HepG2 (cell line): ENCODE results near the gene RMND5A. TPM values are rescaled to one million over a fixed set of nuclear protein-coding genes. Genes with fewer than 3 reads are reported as not detected.

ENCODE experiments used
- ATAC-seq: fragments of 200-7000 bp; cut with Tn5 transposase; 3 replicates; pipeline ENCODE4 v1.9.1; 2020; ENCODE audit warnings: mild to moderate bottlenecking, moderate library complexity
- BruUV-seq: library from RNA; stranded (reverse); fragments of 400-500 nt; replicated peaks from 2 replicates; lab custom pipeline; 2021; lab: Mats Ljungman, UMichigan
- CTCF ChIA-PET: fragments of 300-600 bp; formaldehyde crosslinking; extraction: SDS; loops from one replicate; lab custom pipeline; 2021; ENCODE audit warnings: low total read pairs, inconsistent platforms, low intra/inter-chr PET ratio; lab: Yijun Ruan, JAX
- POLR2A ChIA-PET: fragments of 350-600 bp; sonication (Branson Sonifier 250); formaldehyde crosslinking; loops from one replicate; lab custom pipeline; 2020; ENCODE audit warnings: antibody characterized with exemption, inconsistent platforms; lab: Yijun Ruan, JAX
- DNase-seq: peaks from one replicate; pipeline ENCODE4 v3.0.0-alpha.2; 2015; ENCODE audit warnings: low spot score
- FAIRE-seq: peaks from 3 replicates; lab custom pipeline; 2011; peaks lifted over from hg19 to GRCh38; lab: Jason Lieb, UNC
- H2AFZ ChIP-seq: one replicate; pipeline ENCODE4 v1.6.1; 2011; ENCODE audit warnings: low read length, inconsistent platforms
- H3K27ac ChIP-seq: fragments of 300-600 bp; 3 replicates; pipeline ENCODE4 v1.8.0; 2011; ENCODE audit warnings: mixed run types, mild to moderate bottlenecking, mixed read lengths, low read length, inconsistent platforms; ENCODE audit not compliant: insufficient read depth; ENCODE audit errors: extremely low read length
- H3K27me3 ChIP-seq, 2 experiments: fragments of 200-600 bp in 1 of 2; 2 replicates in 1 of 2; 3 replicates in 1 of 2; pipeline versions ENCODE4 v1.6.0 to v1.8.0; 2011; ENCODE audit warnings: low read length in 2 of 2, mild to moderate bottlenecking in 2 of 2, moderate library complexity in 2 of 2, inconsistent platforms in 1 of 2; ENCODE audit not compliant: insufficient read depth in 2 of 2, control insufficient read depth in 1 of 2
- H3K36me3 ChIP-seq, 2 experiments: fragments of 200-600 bp in 1 of 2; replicated peaks in 1 of 2; 2 replicates in 1 of 2; 3 replicates in 1 of 2; pipeline versions ENCODE4 v1.5.1 to v1.8.0; 2011; ENCODE audit warnings: low read length in 2 of 2, inconsistent platforms in 1 of 2; ENCODE audit not compliant: insufficient read depth in 2 of 2, control insufficient read depth in 1 of 2
- H3K4me1 ChIP-seq: 2 replicates; pipeline ENCODE4 v1.5.1; 2012; ENCODE audit warnings: low read length, inconsistent platforms; ENCODE audit not compliant: insufficient read depth
- H3K4me2 ChIP-seq: 2 replicates; pipeline ENCODE4 v1.6.0; 2011; ENCODE audit warnings: low read depth, low read length, inconsistent platforms
- H3K4me3 ChIP-seq, 3 experiments: fragments of 200-600 bp in 1 of 3; sonication (generic), shearing (Covaris generic) in 1 of 3; replicated peaks in 1 of 3; 2 replicates each; pipeline ENCODE4 v1.5.1; 2011 to 2016; ENCODE audit warnings: low read length in 3 of 3, inconsistent platforms in 2 of 3, low read depth in 2 of 3, mild to moderate bottlenecking in 2 of 3, control low read depth in 1 of 3, mixed read lengths in 1 of 3; ENCODE audit not compliant: insufficient read depth in 1 of 3
- H3K79me2 ChIP-seq: one replicate; pipeline ENCODE4 v1.6.1; 2011; ENCODE audit warnings: low read length, inconsistent platforms; ENCODE audit not compliant: insufficient read depth
- H3K9ac ChIP-seq: 2 replicates; pipeline ENCODE4 v1.6.0; 2011; ENCODE audit warnings: mild to moderate bottlenecking, low read depth, low read length, inconsistent platforms; ENCODE audit not compliant: insufficient read depth
- H3K9me3 ChIP-seq: 2 replicates; pipeline ENCODE4 v1.5.1; 2012; ENCODE audit warnings: mild to moderate bottlenecking, low read length
- H4K20me1 ChIP-seq: 2 replicates; pipeline ENCODE4 v1.6.0; 2011; ENCODE audit warnings: inconsistent platforms, mild to moderate bottlenecking, low read length, moderate library complexity; ENCODE audit not compliant: insufficient read depth
- CREB3 ChIP-seq: sonication (generic); formaldehyde crosslinking; IDR thresholded peaks from 2 replicates; pipeline ENCODE4 v1.5.0; 2020; ENCODE audit warnings: missing genetic modification reagents
- NCOR1 ChIP-seq: fragments of 200-600 bp; sonication (generic); IDR thresholded peaks from 2 replicates; pipeline ENCODE4 v1.7.0; 2017; ENCODE audit warnings: antibody characterized with exemption, low read length, borderline replicate concordance
- NFKB2 ChIP-seq: sonication (generic); formaldehyde crosslinking; IDR thresholded peaks from 2 replicates; pipeline ENCODE4 v1.4.0; 2020; ENCODE audit warnings: missing genetic modification reagents, borderline replicate concordance
- TEAD2 ChIP-seq: sonication (generic); formaldehyde crosslinking; IDR thresholded peaks from 2 replicates; pipeline ENCODE4 v1.9.0; 2021; ENCODE audit warnings: missing genetic modification reagents
- WGBS: methylation state at CpG from one replicate; pipeline ENCODE4 v1.1.6; 2017; ENCODE audit warnings: low lambda C conversion rate; 5-methylcytosine and 5-hydroxymethylcytosine counted together
- in situ Hi-C: cut with HindIII; loops from 2 replicates; pipeline ENCODE4 v1.10.0; 2017; ENCODE audit warnings: low pct_unique_long_range_greater_than_20kb; ENCODE audit not compliant: extremely low pct_ligation_motif_present
- intact Hi-C: fragments of 100-400 bp; cut with micrococcal nuclease; formaldehyde crosslinking; loops from one replicate; pipeline ENCODE4 v1.10.0; 2022; ENCODE audit not compliant: unreplicated experiment
- polyA plus RNA-seq, 8 experiments: library from polyadenylated mRNA; depleted of rRNA in 3 of 8; stranded (reverse) in 7 of 8; unstranded in 1 of 8; fragments of >200 nt; fragmentation: Illumina TruSeq in 4 of 8; extraction: Trizol in 4 of 8; gene quantifications; 2 replicates each; pipeline versions ENCODE4 v1.2.1 to v1.2.3, GENCODE V29; 2011 to 2016; ENCODE audit warnings: low read depth in 4 of 8, missing spikeins in 1 of 8, mixed read lengths in 1 of 8; ENCODE audit not compliant: insufficient read depth in 1 of 8
- total RNA-seq, 5 experiments: library from RNA; depleted of rRNA; stranded (reverse); fragments of >200 nt; fragmentation: Illumina TruSeq; extraction: Trizol; gene quantifications; 2 replicates each; pipeline ENCODE4 v1.2.3, GENCODE V29; 2016; ENCODE audit warnings: low read depth in 1 of 5
- TF ChIP-seq, protein P1 (sequence below): sonication (generic); formaldehyde crosslinking; IDR thresholded peaks from 2 replicates; pipeline ENCODE4; 2020; ENCODE audit warnings: missing genetic modification reagents, mild to moderate bottlenecking, borderline replicate concordance
- TF ChIP-seq, protein P2 (sequence below): sonication (generic); formaldehyde crosslinking; IDR thresholded peaks from 2 replicates; pipeline ENCODE4 v1.8.1; 2023; ENCODE audit warnings: mild to moderate bottlenecking, moderate library complexity, missing genetic modification reagents

RMND5A gene
- total and polyA plus RNA-seq, 2 of the 13 experiments (the other 11 are each of a cell fraction or from before 2014, with no cell fraction given): 31.0 to 66.4 TPM

GRCh38 chr2:86815611-86816010 is 95.5 kb downstream of the RMND5A start:
- TF ChIP-seq TEAD2 (CRISPR knock-in tag): no peak
- TF ChIP-seq, protein P1, sequence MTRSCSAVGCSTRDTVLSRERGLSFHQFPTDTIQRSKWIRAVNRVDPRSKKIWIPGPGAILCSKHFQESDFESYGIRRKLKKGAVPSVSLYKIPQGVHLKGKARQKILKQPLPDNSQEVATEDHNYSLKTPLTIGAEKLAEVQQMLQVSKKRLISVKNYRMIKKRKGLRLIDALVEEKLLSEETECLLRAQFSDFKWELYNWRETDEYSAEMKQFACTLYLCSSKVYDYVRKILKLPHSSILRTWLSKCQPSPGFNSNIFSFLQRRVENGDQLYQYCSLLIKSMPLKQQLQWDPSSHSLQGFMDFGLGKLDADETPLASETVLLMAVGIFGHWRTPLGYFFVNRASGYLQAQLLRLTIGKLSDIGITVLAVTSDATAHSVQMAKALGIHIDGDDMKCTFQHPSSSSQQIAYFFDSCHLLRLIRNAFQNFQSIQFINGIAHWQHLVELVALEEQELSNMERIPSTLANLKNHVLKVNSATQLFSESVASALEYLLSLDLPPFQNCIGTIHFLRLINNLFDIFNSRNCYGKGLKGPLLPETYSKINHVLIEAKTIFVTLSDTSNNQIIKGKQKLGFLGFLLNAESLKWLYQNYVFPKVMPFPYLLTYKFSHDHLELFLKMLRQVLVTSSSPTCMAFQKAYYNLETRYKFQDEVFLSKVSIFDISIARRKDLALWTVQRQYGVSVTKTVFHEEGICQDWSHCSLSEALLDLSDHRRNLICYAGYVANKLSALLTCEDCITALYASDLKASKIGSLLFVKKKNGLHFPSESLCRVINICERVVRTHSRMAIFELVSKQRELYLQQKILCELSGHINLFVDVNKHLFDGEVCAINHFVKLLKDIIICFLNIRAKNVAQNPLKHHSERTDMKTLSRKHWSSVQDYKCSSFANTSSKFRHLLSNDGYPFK (CRISPR knock-in tag): no peak
- TF ChIP-seq, protein P2, sequence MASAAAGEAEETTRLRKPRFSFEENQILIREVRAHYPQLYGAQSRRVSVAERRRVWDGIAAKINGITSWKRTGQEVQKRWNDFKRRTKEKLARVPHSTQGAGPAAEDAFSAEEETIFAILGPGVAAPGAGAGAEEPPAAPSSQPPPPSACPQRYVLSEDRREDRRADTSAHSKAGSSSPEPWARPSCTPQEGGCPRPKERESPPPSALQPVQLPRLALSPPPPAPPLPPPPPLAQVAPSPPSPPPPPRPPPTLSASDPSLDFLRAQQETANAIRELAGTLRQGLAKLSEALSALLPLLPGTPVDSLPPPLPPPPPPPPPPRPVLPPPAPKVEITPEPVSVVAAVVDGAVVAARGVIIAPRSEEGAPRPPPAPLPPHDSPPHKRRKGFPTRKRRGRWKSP (CRISPR knock-in tag): no peak
- no peak for TF ChIP-seq NFKB2 (CRISPR knock-in tag)
- no peak for TF ChIP-seq NCOR1
- no peak for TF ChIP-seq CREB3
- Histone ChIP-seq H3K9ac (no peak overlapping the region), H4K20me1 (no peaks in the 10 kb centered on the region), H3K4me1 (no peaks in the 10 kb centered on the region), H2AFZ (no peak overlapping the region), H3K36me3 (no peaks in the 10 kb centered on the region), H3K27me3 (peaks cover 0 to 5% of the 10 kb centered on the region in 2 experiments; a peak in 2 of 5 replicates), H3K4me2 (no peak overlapping the region), H3K79me2 (no peaks in the 10 kb centered on the region), H3K9me3 (no peaks in the 10 kb centered on the region), H3K4me3 (no peak overlapping the region), H3K27ac (no peak overlapping the region)
- DNase-seq (no peak), ATAC-seq (no peak), FAIRE-seq (no peak)
- intact Hi-C loops (no loop called here), in situ Hi-C loops (loop anchor here (25.0 kb wide), 1 partner anchor 122 kb away; the partner anchor contains the start of gene RGPD1)
- ChIA-PET CTCF (no interaction called here), POLR2A (no interaction called here)
- no TSS peak for BruUV-seq
- WGBS: 0% methylated on average over 1 of the region's 1 CpG
